ENCODE measurements around the gene PTH1R.

PTH1R gene

DNA sequence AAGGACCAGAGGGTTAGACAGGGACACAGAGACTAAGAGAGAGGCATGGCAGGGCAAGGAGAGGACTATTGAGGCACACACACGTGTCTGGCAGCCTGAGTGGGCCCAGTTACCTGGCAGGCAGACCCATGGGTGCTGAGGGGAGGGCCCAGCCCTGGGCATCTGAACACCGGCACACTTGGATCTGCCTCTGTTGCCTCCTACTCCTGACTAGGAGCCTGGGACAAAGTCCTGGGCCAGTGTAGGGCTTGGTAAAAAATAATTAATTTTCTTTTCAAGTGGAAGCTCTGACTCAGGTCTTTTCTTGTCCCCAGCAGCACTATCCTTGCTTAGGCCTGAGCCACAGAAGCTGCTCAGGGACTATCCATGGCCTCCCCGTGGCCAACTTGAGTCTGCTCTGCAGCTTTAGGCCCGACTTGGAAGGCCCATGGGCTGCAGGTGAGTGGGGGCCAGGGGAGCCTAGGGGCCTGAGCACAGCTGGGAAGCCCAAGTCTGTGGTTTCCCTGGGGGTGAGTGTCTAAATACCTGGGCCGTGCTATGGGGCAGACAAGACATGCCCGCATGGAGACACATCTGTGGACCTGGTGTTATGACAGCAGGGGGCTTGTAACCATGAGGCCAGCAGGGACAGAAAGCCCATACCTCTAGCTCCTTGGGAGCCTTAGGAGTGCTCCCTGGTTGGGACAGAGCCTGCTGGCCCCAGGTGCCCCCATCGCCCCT lies at the start of gene PTH1R:
TSS of gene PTH1R (plus strand) at position 316 of the 720 bp plus-strand sequence. CDS start 5,839 bp downstream, outside the sequence.
- DNase-seq (ENCODE audit: low spot score), result no peak

DNA sequence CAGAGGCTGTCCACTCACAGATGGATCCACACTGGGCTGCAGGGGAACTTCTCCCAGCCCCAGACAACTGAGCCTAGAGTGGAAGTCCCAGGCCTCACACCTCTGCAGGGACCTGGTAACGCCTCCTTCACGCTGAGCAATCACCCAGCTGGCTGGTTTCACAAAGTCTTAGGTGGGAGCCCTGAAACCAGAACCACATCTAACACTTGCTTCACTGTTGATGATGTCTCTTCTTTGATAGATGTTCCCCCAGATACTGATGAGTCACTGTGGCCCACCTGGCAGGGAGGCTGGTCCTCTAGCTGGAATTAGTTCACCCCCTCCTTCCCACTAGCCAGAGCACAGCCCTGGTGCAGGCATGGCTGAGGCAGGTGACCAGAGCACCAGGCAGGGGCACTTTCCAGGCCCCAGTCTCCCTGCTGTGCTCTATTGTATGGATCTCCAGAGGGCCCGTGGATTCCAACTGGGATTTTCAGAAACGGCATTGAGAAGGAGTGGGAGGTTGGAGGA lies 47.8 kb upstream of the PTH1R start:
- DNase-seq (ENCODE audit: low spot score), result no peak

DNA sequence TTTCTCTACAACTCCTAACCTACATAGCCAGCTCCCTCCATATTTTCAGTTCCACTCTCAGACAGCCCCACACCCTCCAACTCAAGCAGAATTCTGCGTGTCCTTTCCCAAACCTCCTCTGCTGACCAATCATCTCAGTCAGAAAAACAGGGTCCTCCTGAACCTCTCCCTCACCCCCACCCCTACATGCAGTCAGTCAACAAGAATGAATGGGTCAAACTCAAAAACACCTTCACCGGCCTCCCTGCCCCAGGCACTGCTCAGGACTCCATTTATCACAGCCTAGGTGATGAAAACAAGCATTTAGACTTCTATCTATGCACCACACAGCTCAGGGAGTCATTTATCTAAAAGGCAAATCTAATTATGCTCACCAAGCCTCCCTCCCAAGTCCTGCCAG lies 46.7 kb upstream of the PTH1R start:
- DNase-seq (ENCODE audit: low spot score), result no peak

DNA sequence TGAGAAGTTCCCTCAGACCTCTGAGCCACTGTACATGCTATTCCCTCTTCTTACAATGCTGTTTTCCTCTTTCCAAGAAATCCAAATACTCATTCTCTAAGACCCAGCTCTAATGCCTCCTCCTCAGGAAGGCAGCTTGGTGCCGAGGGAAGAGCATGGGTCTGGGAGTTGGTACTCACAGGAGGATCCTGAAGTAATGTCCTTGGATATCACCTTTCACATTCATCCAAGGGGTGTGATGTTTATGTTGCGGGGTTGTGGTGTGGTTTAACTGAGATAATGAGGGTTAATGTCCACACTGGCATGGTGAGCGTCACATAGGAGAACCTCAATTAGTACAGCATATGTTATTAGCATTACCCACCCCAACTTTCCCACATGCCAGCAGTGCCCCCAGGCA lies 46.2 kb upstream of the PTH1R start:
- no peak for DNase-seq (ENCODE audit: low spot score)

DNA sequence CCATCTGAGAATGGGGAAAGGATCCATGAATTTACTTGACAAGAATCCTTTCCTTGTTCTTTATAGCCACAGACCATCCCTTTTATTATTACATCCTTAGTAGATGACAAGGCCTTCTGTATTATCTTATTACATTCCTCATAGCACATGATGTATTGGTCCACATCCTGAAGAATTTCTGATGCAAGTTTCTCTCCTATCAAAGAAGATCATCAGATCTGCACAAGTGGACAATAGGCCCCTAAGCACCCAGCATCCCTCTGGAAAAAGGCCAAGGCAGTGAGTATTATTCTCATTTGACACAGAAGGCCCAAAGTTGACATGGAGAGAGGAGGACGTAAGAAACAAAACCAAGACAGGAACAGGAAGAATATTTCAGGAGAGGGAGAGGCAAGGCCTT lies 45.7 kb upstream of the PTH1R start:
- no peak for DNase-seq (ENCODE audit: low spot score)

DNA sequence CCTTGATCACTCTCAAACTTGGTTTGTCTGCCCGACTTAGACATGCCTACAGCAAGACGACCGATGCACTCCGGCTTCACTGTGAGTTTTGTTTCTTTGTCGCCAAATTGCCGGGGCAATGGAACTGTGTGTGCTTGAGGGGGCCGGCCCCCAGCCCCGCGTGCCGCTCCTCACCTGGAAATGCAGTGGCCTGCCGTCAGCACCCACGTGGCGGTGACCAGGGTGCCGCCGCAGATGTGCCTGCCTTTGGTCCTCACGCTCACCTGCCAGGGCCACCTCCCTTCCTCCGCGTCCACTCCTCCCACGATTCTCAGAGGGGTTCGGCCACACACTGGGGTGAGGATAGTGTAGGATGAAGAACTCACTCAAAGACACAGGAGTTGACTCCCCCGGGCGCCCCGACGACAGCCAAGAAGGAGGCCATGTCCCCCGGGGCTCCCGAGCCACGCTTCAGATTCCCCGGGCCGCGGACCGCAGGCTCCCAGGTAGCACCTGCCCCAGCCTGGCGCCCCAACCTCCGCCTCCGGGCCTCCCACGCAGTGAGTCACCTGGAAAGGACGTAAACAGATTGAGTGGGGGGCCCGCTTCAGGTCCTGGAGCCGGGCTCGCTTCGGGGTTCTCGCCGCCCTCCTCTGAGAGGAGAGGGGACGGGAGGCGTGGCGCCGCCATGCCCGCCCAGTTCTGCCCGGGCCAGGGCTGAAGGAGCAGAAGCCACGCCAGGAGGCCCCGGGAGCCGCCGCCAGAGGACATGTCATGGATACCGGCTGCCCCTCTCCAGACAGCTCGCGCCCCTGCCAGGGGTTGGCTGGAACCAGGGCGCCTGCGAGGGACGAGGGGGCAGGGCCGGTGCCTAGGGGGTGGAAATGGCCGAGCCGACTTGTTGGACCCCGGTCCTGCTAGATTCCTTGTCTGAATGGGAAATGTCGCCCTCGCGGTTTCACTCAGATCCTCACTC lies 43.9 kb upstream of the PTH1R start:
- no peak for DNase-seq (ENCODE audit: low spot score)

DNA sequence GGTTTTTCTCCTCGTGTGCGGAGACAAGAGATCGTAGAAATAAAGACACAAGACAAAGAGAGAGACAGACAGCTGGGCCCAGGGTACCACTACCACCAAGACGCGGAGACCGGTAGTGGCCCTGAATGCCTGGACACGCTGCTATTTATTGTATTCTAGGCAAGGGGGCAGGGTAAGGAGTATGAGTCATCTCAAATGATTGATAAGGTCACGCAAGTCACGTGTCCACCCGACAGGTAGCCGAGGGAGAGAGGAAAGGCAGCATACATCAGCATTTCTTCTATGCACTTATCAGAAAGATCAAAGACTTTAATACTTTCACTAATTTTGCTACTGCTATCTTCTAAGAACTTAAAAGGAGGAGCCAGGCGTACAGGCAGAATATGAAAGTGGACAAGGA lies 42.5 kb upstream of the PTH1R start:
- DNase-seq (ENCODE audit: low spot score), result no peak

DNA sequence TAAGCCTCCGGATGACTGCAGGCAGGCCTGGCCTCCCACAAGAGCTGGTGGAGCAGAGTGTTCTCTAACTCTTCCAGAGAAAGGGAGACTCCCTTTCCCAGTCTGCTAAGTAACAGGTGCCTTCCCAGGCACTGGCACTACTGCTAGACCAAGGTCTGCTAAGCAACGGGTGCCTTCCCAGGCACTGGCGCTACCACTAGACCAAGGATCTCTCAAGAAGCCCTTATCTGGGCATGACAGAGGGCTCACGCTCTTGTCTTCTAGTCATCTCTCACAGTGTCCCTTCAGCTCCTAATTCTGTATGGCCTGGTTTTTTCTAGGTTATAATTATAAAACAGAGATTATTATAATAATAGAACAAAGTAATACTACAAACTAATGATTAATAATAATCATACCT lies 42.0 kb upstream of the PTH1R start:
- DNase-seq (ENCODE audit: low spot score), result no peak

DNA sequence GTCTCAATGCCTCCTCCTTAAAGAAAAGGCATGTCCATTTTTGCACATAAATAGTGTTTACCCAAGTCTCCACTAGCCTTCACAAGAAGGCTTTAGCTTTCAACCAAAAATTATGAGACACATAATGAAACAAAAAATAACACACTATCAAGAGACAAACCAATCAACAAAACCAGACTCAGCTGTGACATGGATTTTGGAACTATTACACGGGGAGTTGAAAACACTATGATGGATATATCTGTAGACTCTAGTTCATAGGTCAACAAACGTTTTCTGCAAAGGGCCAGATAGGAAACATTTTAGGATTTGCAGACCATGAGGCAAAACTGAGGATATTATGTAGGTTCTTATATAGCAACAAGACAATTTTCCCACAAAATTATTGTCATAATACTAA lies 39.2 kb upstream of the PTH1R start:
- no peak for DNase-seq (ENCODE audit: low spot score)

DNA sequence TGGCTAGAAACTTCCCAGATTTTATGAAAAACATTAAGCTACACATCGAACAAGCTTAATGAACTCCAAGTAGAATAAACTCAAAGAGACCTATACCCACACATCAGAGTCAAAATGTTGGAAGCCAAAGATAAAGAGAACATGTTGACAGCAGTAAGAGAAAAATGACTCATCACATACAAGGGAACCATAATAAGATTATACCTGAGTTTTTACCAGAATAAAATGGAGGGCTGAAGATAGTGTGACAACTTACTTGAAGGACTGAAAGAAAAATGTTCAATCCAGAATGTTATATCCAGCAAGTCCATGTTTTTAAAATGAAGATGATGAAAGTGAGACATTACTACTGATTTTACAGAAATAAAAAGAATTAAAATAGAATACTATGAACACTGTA lies 37.0 kb upstream of the PTH1R start:
- DNase-seq (ENCODE audit: low spot score), result no peak

DNA sequence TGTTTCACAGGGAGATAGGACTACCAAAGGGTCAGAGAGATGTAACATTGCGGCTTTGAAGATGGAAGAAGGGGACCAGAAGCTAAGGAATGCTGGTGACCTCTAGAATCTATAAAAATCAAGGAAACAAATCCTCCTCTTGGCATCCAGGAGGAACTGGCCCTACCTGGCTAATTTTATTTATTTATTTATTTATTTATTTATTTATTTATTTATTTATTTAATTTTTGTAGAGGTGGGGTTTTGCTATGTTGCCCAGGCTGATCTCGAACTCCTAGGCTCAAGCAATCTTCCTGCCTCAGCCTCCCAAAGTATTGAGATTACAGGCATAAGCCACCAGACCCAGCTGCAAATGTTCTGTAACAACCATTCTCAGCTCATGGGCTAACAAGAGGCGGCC lies 34.0 kb upstream of the PTH1R start:
- no peak for DNase-seq (ENCODE audit: low spot score)

DNA sequence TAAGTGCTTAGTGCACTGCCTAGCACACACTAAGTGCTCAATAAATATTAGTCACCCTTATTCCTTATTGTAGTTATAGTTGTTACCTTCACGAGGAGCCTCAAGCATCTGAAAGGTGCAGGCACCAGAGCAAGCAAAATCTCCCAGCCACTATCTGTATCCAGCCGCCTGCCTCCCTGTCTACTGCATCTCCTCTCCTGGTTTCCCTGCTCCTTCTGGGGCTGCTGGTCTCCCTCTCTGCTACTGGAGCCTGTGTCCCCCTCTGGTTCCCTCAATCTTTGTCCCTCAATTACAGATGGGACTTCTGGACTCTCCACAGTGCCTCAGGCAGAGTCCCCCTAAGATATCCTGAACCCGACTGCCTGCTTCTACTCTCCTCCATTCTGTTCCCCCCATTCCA lies 33.1 kb upstream of the PTH1R start:
- DNase-seq (ENCODE audit: low spot score), result no peak

DNA sequence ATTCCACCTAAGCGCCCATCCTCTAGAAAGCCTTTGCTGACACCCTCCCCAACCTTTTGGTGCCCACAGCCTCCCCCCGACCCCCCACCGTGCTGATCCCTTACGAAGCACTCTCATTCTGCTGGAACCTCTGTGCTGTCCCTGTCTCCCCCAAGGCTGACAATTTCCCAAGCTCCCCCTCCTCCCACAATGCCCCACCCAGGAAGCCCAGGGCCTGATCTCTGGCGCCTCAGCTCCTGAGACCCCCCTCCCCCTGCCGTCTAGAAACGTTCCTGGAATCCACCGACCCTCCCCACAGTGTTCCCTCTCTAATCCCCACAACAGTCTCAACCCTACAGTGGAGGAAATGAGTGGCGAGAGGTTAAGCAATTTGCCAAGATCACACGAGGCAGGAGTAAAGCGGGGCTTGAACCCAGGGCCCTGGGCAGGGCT lies 32.6 kb upstream of the PTH1R start:
- DNase-seq (ENCODE audit: low spot score), result no peak

DNA sequence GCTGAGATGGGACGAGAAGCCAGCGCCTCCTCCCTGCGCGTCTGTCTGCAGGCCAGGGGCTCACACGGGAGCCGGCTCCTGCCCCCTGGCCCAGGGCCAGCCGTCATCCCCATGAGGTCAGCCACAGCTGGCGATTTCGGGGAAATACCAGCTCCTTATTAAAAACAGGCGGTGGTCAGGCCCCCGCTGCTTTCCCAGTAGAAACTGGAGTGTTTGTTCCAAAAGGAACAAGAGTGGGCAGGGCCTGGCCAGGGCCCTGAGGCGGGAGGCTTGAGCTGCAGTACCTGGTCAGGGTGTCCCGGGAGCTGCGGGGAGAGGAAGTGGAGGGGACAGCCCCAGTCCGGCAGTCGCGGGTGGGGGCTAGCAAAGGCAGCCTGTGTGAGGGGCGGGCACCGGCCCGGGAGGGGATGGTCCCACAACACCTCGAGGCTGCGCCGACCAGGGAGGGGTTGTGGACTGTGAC lies 32.1 kb upstream of the PTH1R start:
- no peak for DNase-seq (ENCODE audit: low spot score)

DNA sequence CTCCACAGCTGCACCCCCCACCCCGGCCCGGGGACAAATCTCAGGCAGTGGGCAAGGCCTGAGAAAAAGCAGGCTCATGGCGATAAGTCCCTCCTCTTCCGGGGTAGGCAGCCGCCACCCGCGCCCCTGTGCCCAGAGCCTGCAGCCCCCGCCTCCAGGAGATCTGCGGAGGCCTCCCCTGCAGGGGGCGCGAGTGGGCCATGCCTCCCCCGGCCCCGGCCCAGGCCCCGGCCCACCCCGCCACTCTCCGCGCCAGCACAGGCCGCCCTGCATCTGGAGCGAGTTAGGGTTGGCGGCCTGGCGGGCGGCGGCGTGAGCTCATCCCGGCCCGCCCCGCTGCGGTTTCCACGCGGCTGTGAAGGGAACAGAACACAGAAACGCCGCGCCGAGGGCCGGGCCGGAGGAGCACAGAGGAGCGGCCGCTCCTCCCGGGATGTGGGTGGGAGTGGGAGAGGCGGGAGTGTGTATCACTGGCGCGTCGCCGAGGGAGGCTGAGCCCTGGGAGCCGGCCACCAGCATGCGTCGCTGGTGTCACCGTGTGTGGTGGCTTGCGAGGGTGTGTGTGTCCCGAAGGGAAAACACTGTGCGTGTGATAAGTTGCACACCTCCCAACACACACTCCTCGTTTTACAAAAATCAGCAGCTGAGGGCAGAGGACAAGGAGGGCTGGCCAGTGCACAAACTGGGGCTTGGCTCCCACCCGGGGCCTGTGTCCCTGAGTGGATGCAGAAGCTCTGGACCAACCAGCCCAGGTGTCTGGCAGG lies 31.5 kb upstream of the PTH1R start:
- DNase-seq (ENCODE audit: low spot score), result no peak

DNA sequence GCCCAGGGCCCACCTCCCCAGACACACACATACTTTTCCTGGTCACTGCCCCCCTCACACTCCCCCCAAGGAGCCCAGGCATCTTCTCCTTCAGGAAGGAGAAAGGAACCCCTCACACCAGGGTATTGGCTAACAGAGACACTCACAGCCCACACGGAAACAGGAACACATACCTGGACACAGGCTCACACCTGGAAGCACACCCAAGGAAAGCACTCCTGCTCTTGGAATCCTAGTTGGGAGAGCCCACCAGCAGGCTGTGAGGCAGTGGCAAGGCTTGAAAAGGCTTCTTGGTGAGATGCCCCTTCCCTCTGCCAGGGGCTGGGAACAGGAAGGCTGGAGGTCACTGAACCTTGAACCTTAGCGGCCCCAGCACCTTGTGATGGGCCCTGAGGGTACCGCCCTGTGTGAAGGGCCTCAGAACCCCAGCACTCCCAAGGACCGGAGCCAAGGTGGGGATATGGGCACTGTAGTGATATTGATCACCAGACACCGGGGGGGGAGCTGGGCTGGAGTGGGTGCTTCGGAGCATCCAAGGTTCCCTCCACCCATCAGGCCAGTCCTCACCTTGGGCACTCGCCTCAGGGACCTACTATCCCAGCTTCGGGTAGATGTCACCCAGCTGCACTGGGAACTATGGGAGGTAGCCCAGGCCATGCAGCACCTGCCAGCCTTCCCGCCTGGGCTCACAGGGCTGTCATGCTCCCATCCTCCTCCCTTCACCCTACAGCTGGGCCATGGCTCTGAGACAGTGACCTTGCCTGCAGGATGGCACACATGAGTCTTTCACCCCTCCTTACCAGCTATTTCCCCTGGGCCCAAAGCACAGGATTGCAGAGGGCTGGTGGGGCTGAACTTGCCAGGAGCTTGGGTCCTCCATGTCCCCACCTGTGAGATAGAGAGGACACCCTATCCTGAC lies 30.6 kb upstream of the PTH1R start:
- no peak for DNase-seq (ENCODE audit: low spot score)

DNA sequence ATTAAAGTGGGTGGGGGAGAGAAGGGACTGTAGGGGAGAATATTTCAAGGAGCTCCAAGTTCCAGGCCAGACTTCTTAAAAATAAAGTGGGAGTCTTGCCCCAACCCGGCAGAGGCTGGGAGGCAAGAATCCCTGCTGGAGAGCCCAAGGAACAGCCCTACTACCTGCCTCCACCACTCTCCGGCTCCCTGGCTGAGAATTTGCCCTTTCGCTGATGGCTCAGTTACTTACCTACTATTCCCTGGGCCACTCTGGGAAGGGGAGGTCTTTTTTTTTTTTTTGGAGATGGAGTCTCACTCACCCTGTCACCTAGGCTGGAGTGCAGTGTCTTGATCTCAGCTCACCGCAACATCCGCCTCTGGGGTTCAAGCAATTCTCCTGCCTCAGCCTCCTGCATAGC lies 29.8 kb upstream of the PTH1R start:
- no peak for DNase-seq (ENCODE audit: low spot score)

DNA sequence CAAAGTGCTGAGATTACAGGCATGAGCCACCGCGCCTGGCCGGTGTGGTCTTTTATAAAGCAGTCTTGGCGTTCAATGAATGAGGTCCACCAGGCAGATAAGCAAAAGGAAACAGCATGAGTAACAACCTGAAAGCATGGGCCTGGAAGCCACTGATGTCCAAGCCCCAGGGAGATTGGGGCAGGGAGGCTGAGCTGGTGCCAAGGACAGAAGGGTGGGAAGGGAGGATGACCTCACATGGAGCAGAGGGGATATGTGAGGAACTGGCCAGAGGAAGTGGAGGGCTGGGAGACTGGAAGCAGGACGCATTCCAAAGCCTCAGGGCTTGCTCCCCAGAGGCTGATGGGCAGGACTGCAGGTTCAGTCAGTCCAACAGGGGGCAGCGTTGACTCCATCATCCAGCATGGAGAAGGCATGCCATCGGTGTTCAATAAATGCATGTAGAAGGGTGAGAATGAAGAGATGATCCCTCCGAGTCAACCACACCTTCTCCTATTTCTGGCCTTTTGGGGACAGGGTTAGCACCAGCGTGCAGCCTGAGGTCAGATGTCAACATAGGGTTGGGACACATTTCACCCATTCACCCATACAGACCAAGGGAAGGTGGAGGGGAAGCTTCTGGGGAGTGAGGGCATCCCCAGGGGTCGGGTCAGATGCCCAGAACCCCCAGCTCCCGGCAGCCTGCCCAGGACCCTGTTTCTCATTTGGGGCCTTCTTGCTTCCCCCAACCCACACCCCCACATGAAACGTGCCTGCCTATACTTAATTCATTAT lies 29.1 kb upstream of the PTH1R start:
- peak; percentile 11 for DNase-seq (ENCODE audit: low spot score)

DNA sequence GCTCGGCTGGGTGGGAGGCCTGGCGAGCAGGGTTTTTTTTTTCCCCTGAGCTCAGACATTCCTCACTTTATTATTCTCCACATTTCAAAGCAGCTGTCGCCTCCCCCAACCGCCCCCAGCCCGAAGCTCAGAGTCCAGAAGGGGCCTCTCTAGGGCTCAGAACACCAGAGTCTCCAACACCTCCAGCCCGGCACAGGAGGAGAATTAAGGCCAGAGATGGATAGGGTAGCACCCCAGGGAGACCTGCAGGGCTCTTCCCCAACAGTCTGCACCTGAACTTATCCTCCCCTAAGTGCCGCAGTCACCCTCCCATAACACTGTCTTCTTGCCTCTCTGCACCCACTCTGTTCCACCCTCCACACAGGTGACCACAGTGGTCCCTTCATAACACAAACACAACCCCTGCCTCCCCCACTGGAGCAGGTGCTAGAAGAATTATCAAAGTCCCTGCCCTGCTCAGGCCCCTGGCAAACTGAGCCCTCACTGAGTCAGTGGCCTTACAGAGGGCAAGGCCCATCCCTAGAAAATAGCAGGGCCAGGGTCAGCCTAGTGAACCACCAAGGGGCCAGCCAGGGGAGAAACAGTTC lies 28.4 kb upstream of the PTH1R start:
- DNase-seq (ENCODE audit: low spot score), result no peak
